Osteocyte (in vitro differentiated cells): ENCODE data around the gene GTF3A. TPM values are rescaled to one million over a fixed set of nuclear protein-coding genes. Genes with fewer than 3 reads are reported as not detected.

Experiments
- DNase-seq: peaks from one replicate; pipeline ENCODE4 v3.0.0; 2021; ENCODE audit warnings: mixed read lengths; ENCODE audit not compliant: unreplicated experiment; ENCODE audit errors: extremely low spot score
- H3K27ac Mint-ChIP-seq: one replicate; pipeline ENCODE4 v1.8.0; 2021; ENCODE audit warnings: mild to moderate bottlenecking, mixed read lengths; ENCODE audit not compliant: unreplicated experiment
- H3K27me3 Mint-ChIP-seq: one replicate; pipeline ENCODE4 v1.8.0; 2021; ENCODE audit warnings: mixed read lengths; ENCODE audit not compliant: unreplicated experiment
- H3K36me3 Mint-ChIP-seq: one replicate; pipeline ENCODE4 v1.8.0; 2021; ENCODE audit warnings: mixed read lengths; ENCODE audit not compliant: unreplicated experiment
- H3K4me1 Mint-ChIP-seq: one replicate; pipeline ENCODE4 v1.8.0; 2021; ENCODE audit warnings: mixed read lengths; ENCODE audit not compliant: unreplicated experiment
- H3K4me3 Mint-ChIP-seq: one replicate; pipeline ENCODE4 v1.8.0; 2021; ENCODE audit warnings: mild to moderate bottlenecking, moderate library complexity, mixed read lengths; ENCODE audit not compliant: unreplicated experiment
- H3K9me3 Mint-ChIP-seq: one replicate; pipeline ENCODE4 v1.8.0; 2021; ENCODE audit warnings: mixed read lengths; ENCODE audit not compliant: unreplicated experiment
- long read RNA-seq: library from polyadenylated mRNA; unstranded; transcript quantifications from one replicate; pipeline ENCODE4 v2.0.0, GENCODE V29; 2021
- total RNA-seq: library from RNA; stranded (reverse); gene quantifications from 2 replicates; pipeline ENCODE4 v1.2.1, GENCODE V29; 2021
- TF ChIP-seq, protein P1 (sequence below): fragments of 200-600 bp; sonication (generic); IDR thresholded peaks from 2 replicates; pipeline ENCODE4 v1.5.0; 2021; ENCODE audit warnings: antibody characterized with exemption, mild to moderate bottlenecking, moderate library complexity

GTF3A gene
- total RNA-seq: 67.0 and 67.4 TPM in 2 replicates
- long read RNA-seq, transcript GTF3A-202 (8 exons, 1,191 nt): minor isoform, 19 of 323 reads
- long read RNA-seq, transcript GTF3A-201 (9 exons, 1,383 nt): major isoform, 270 of 323 reads
- long read RNA-seq, partial matches to known transcripts: 5 of 323 reads
- long read RNA-seq, other reads (novel, unspliced or antisense): 29 of 323 reads

GRCh38 chr13:27424246-27425157 is at the start of gene GTF3A:
GTF3A (plus strand) TSS chr13:27424619.
- TF ChIP-seq, protein P1, sequence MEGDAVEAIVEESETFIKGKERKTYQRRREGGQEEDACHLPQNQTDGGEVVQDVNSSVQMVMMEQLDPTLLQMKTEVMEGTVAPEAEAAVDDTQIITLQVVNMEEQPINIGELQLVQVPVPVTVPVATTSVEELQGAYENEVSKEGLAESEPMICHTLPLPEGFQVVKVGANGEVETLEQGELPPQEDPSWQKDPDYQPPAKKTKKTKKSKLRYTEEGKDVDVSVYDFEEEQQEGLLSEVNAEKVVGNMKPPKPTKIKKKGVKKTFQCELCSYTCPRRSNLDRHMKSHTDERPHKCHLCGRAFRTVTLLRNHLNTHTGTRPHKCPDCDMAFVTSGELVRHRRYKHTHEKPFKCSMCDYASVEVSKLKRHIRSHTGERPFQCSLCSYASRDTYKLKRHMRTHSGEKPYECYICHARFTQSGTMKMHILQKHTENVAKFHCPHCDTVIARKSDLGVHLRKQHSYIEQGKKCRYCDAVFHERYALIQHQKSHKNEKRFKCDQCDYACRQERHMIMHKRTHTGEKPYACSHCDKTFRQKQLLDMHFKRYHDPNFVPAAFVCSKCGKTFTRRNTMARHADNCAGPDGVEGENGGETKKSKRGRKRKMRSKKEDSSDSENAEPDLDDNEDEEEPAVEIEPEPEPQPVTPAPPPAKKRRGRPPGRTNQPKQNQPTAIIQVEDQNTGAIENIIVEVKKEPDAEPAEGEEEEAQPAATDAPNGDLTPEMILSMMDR: no peak
- Mint-ChIP-seq H3K27ac (peak within 1 kb of the TSS; percentile 84), H3K4me1 (peaks cover 30% of the 10 kb centered on the region), H3K4me3 (peak within 1 kb of the TSS; percentile 76), H3K9me3 (no peaks in the 10 kb centered on the region), H3K36me3 (peaks cover 7% of the 10 kb centered on the region), H3K27me3 (peaks cover 3% of the 10 kb centered on the region)
- peak; percentile 96 for DNase-seq

- Mint-ChIP-seq H3K4me1 (peaks cover 3% of the 10 kb centered on the region), H3K27ac (no peak overlapping the region), H3K36me3 (no peaks in the 10 kb centered on the region), H3K27me3 (peaks cover 39% of the 10 kb centered on the region), H3K4me3 (no peak overlapping the region), H3K9me3 (no peaks in the 10 kb centered on the region)
- TF ChIP-seq, protein P1: peak; percentile 75
- DNase-seq: no peak
These were observed 49.8 kb upstream of the GTF3A start for GRCh38 chr13:27374650-27375049.

- H3K36me3 Mint-ChIP-seq: no peaks in the 10 kb centered on the region
- DNase-seq: no peak
- H3K4me1 Mint-ChIP-seq: peaks cover 3% of the 10 kb centered on the region
- H3K27ac Mint-ChIP-seq: no peak overlapping the region
- no peak overlapping the region for H3K4me3 Mint-ChIP-seq
- H3K9me3 Mint-ChIP-seq: no peaks in the 10 kb centered on the region
- peaks cover 46% of the 10 kb centered on the region for H3K27me3 Mint-ChIP-seq
- TF ChIP-seq, protein P1: peak; percentile 81
These were observed 48.6 kb upstream of the GTF3A start for GRCh38 chr13:27375686-27376326.

DNA sequence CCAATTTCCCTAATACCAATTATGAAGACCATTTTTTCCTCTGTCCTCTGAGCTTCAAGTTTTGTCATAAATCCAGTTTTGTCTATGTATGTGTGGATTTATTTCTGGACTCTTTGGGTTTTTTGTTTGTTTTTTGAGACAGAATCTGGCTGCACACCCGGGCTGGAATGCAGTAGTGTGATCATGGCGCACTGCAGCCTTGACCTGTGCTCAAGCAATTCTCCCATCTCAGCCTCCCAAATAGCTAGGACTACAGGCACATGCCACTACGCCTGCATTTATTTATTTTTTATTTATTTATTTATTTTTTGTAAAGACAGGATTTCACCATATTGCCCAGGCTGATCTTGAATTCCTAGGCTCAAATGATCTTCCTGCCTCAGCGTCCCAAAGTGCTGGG is 45.3 kb upstream of the GTF3A start:
- H3K4me1 Mint-ChIP-seq: peaks cover 3% of the 10 kb centered on the region
- no peaks in the 10 kb centered on the region for H3K9me3 Mint-ChIP-seq
- no peak for DNase-seq
- H3K27me3 Mint-ChIP-seq: peaks cover 42% of the 10 kb centered on the region
- H3K4me3 Mint-ChIP-seq: no peak overlapping the region
- no peaks in the 10 kb centered on the region for H3K36me3 Mint-ChIP-seq
- no peak overlapping the region for H3K27ac Mint-ChIP-seq
- TF ChIP-seq, protein P1: no peak
